ENCODE measurements around the gene PDE1A. TPM values are rescaled to one million over a fixed set of nuclear protein-coding genes. Genes with fewer than 3 reads are reported as not detected.

PDE1A gene
- total RNA-seq, 2 experiments from 2014 or later, result not detected

- Mint-ChIP-seq H3K4me3 (no peak overlapping the region), H3K9me3 (no peaks in the 10 kb centered on the region), H3K4me1 (ENCODE audit: low read depth) (no peaks in the 10 kb centered on the region), H3K27me3 (peaks cover 13% of the 10 kb centered on the region), H3K27ac (no peak overlapping the region), H3K36me3 (ENCODE audit: low read depth) (no peaks in the 10 kb centered on the region)
- TF ChIP-seq CTCF (IDR thresholded peaks at IDR 0.05), result no peak
- Histone ChIP-seq H3K36me3 (ENCODE audit: insufficient read depth, low read length) (no peaks in the 10 kb centered on the region), H3K27me3 (ENCODE audit: control insufficient read depth in 1 of 2, insufficient read depth in 2 of 2, low read length in 2 of 2) (no peaks in the 10 kb centered on the region), H3K4me1 (ENCODE audit: insufficient read depth, low read length) (no peaks in the 10 kb centered on the region), H3K27ac (ENCODE audit: low read depth in 1 of 2, low read length in 2 of 2) (no peak overlapping the region), H3K4me3 (ENCODE audit: low read length) (no peak overlapping the region), H3K9me3 (ENCODE audit: control insufficient read depth in 1 of 2, insufficient read depth in 1 of 2, low read length in 2 of 2) (no peaks in the 10 kb centered on the region)
- no peak for ATAC-seq (ENCODE audit: poor library complexity)
- intact Hi-C loops (cut with DNase I, micrococcal nuclease), result no loop called here
- CTCF ChIA-PET, result no interaction called here
- POLR2A ChIA-PET, result no interaction called here
- DNase-seq, result no peak
These were observed 229.3 kb downstream of the PDE1A start for GRCh38 chr2:182197529-182197928.

GRCh38 chr2:182193291-182193690 lies 233.5 kb downstream of the PDE1A start:
- ATAC-seq (ENCODE audit: poor library complexity), result no peak
- intact Hi-C loops (cut with DNase I, micrococcal nuclease), result no loop called here
- DNase-seq, result no peak
- Histone ChIP-seq H3K9me3 (ENCODE audit: control insufficient read depth in 1 of 2, insufficient read depth in 1 of 2, low read length in 2 of 2) (no peaks in the 10 kb centered on the region), H3K4me3 (ENCODE audit: low read length) (no peak overlapping the region), H3K4me1 (ENCODE audit: insufficient read depth, low read length) (no peaks in the 10 kb centered on the region), H3K36me3 (ENCODE audit: insufficient read depth, low read length) (no peaks in the 10 kb centered on the region), H3K27ac (ENCODE audit: low read depth in 1 of 2, low read length in 2 of 2) (no peak overlapping the region), H3K27me3 (ENCODE audit: control insufficient read depth in 1 of 2, insufficient read depth in 2 of 2, low read length in 2 of 2) (no peaks in the 10 kb centered on the region)
- Mint-ChIP-seq H3K9me3 (no peaks in the 10 kb centered on the region), H3K27ac (no peak overlapping the region), H3K27me3 (peaks cover 3% of the 10 kb centered on the region), H3K4me3 (no peak overlapping the region), H3K36me3 (ENCODE audit: low read depth) (no peaks in the 10 kb centered on the region), H3K4me1 (ENCODE audit: low read depth) (no peaks in the 10 kb centered on the region)
- ChIA-PET CTCF (no interaction called here), POLR2A (no interaction called here)
- TF ChIP-seq CTCF (IDR thresholded peaks at IDR 0.05), result no peak

GRCh38 chr2:182191061-182191460 lies 235.8 kb downstream of the PDE1A start:
- Mint-ChIP-seq H3K4me3 (no peak overlapping the region), H3K36me3 (ENCODE audit: low read depth) (no peaks in the 10 kb centered on the region), H3K4me1 (ENCODE audit: low read depth) (no peaks in the 10 kb centered on the region), H3K9me3 (no peaks in the 10 kb centered on the region), H3K27me3 (peaks cover 9% of the 10 kb centered on the region), H3K27ac (no peak overlapping the region)
- intact Hi-C loops (cut with DNase I, micrococcal nuclease), result no loop called here
- CTCF ChIA-PET, result no interaction called here
- H3K27ac ChIP-seq (ENCODE audit: low read depth in 1 of 2, low read length in 2 of 2), result no peak overlapping the region
- no peak for DNase-seq
- no peaks in the 10 kb centered on the region for H3K9me3 ChIP-seq (ENCODE audit: control insufficient read depth in 1 of 2, insufficient read depth in 1 of 2, low read length in 2 of 2)
- H3K4me1 ChIP-seq (ENCODE audit: insufficient read depth, low read length), result no peaks in the 10 kb centered on the region
- no peaks in the 10 kb centered on the region for H3K27me3 ChIP-seq (ENCODE audit: control insufficient read depth in 1 of 2, insufficient read depth in 2 of 2, low read length in 2 of 2)
- POLR2A ChIA-PET, result interaction anchor here (0.7 kb wide), 1 partner anchor 783 kb away, joined by 4 read pairs; no protein-coding TSS in a partner anchor
- no peak for ATAC-seq (ENCODE audit: poor library complexity)
- no peak overlapping the region for H3K4me3 ChIP-seq (ENCODE audit: low read length)
- no peaks in the 10 kb centered on the region for H3K36me3 ChIP-seq (ENCODE audit: insufficient read depth, low read length)
- TF ChIP-seq CTCF (IDR thresholded peaks at IDR 0.05), result no peak
